GM12892 (cell line): Measurements from ENCODE around the gene ZIC5.

Experiments
- DNase-seq: peaks from one replicate; pipeline ENCODE4 v3.0.0; 2011; ENCODE audit not compliant: insufficient read length
- FAIRE-seq: peaks from 2 replicates; lab custom pipeline; 2011; peaks lifted over from hg19 to GRCh38; lab: Jason Lieb, UNC
- POLR2A ChIP-seq: IDR thresholded peaks from 2 replicates; pipeline ENCODE4 v1.6.1; 2011; ENCODE audit warnings: low read depth, low read length, control low read depth
- POLR2AphosphoS5 ChIP-seq: IDR thresholded peaks from 2 replicates; pipeline ENCODE4 v1.6.1; 2011; ENCODE audit warnings: low read depth, low read length, control low read depth
- TAF1 ChIP-seq: IDR thresholded peaks from 2 replicates; pipeline ENCODE4 v1.6.1; 2011; ENCODE audit warnings: low read depth, mild to moderate bottlenecking, control low read depth, low read length, borderline replicate concordance

ZIC5 gene

GRCh38 chr13:99977912-99978798 lies 6.6 kb upstream of the ZIC5 start:
- FAIRE-seq (no peak), DNase-seq (no peak)
- TF ChIP-seq POLR2AphosphoS5 (no peak), POLR2A (no peak), TAF1 (no peak)

- FAIRE-seq (no peak), DNase-seq (no peak)
- TF ChIP-seq TAF1: no peak
- no peak for TF ChIP-seq POLR2A
- TF ChIP-seq POLR2AphosphoS5: no peak
Measured at GRCh38 chr13:99977334-99977911, 5.9 kb upstream of the ZIC5 start.

- FAIRE-seq (no peak), DNase-seq (no peak)
- TF ChIP-seq POLR2AphosphoS5 (no peak), POLR2A (no peak), TAF1 (no peak)
Measured at GRCh38 chr13:99976575-99976974, 5.0 kb upstream of the ZIC5 start.

DNA sequence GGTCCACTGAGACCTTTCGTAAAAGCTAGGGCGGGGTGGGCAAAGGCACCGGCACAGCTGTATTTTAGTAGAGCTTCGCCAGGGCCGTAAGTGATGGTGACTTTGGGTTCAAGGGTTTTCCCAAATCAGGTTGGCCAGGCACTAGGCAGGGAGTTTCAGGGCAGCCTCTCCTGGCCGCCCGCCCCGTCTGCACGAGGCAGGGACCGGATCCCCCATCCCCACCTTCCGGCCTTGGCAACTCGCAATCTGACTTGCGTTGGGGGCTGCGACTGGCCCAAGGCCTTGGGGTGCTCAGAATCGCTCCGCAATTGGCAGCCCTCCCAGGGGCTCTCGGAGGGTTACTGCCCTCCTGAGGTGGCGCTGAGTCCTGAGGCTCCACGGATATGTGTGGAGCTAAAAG lies 4.1 kb upstream of the ZIC5 start:
- no peak for TF ChIP-seq TAF1
- no peak for TF ChIP-seq POLR2A
- no peak for TF ChIP-seq POLR2AphosphoS5

GRCh38 chr13:99974939-99975561 lies 3.5 kb upstream of the ZIC5 start:
- FAIRE-seq (no peak), DNase-seq (no peak)
- TF ChIP-seq POLR2AphosphoS5: no peak
- TF ChIP-seq TAF1: no peak
- no peak for TF ChIP-seq POLR2A

More for the DNA sequence above, 4.1 kb upstream of the ZIC5 start:
- DNase-seq (no peak), FAIRE-seq (no peak)

GRCh38 chr13:99974296-99974938 lies 2.9 kb upstream of the ZIC5 start:
- no peak for TF ChIP-seq POLR2A
- TF ChIP-seq TAF1: no peak
- TF ChIP-seq POLR2AphosphoS5: no peak
- DNase-seq: no peak
- no peak for FAIRE-seq

DNA sequence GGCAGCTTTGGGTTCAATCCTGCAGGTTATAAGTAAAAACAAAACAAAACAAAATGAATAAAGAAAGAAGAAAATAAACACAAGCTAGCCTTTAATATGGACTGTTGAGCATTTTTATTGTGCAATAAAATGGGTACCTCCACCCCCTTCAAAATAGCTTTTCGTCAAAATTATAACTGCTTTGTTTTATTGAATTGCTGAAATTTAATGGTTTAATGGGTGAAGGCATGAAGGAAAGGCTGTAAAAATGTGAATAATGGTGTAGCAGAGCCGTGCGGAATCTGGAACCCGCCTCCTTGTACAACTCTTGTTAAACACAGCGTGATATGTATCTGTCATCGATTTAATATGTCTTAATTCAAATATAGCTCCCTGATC lies 2.2 kb upstream of the ZIC5 start:
- FAIRE-seq (no peak), DNase-seq (no peak)
- TF ChIP-seq POLR2AphosphoS5: no peak
- TF ChIP-seq POLR2A: no peak
- TF ChIP-seq TAF1: no peak

DNA sequence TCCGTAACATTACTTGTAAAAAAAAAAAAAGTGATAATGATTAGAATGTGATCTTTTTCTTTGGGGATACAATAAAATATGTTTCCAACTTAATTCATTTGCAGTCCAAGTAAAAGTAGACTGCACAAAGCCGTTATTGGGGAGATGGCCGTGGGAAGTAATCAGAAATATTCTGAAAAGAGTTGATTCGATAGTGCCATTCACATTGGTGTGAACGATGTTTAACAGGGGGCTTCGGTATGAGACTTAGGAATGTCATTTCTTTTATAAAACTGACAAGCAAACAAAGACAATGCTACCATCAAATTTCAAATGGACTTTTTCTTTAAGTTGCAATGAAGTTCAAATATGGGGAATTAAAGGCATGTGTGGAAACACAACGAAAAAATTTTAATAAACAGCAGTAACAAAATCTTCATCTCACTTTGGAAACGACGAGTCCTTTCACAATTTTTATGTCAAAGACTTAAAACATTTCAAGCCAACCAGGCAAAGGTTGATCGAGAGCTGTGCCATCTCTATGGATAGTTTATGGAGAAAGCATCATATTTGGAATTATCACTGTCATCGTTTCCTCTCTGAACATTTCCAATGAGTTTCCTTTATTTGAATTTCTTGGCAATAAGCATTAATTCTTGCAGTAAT lies 1.7 kb upstream of the ZIC5 start:
- TF ChIP-seq POLR2A: no peak
- TF ChIP-seq TAF1: no peak
- TF ChIP-seq POLR2AphosphoS5: no peak
- DNase-seq (no peak), FAIRE-seq (no peak)

DNA sequence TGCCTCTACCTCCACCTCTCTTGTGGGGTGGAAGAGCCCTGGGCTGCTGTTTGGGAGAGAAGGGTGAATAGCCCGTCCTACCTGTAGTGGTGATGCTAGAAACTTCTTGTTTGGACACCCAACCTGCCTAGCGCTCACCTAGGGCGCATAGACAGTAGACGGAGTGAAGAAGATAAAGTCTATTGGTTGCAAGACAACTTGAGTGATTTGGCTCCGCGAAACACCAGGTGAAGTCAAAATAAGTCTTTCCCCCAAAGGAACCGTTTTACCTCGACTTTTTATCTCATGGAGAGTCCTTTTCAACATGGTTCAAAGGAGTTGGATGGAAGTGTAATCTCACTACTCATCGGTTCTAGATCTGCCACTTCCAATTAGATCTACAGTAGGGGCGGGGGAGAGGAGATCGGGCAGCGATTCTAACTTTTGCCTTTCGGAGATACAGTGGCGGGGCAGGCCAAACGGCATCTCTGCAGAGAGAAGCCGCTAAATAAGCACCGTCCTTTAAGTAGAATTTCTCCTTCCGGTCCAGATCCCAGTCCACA lies 694 bp upstream of the ZIC5 start:
- FAIRE-seq: no peak
- no peak for DNase-seq
- no peak for TF ChIP-seq TAF1
- no peak for TF ChIP-seq POLR2AphosphoS5
- no peak for TF ChIP-seq POLR2A
